GM18499 (cell line): ENCODE measurements around the gene MYO5C.
"Not testable (repeated sequence)": the region's sequence is repeated elsewhere in the genome, so short reads cannot be mapped to it uniquely, and the experiment has no call there.

Experiments used
- ATAC-seq: cut with Tn5 transposase; IDR thresholded peaks from one replicate; pipeline ENCODE4 v1.9.1; 2021; ENCODE audit warnings: moderate number of reproducible peaks; ENCODE audit not compliant: insufficient read depth, unreplicated experiment

The MYO5C gene

DNA sequence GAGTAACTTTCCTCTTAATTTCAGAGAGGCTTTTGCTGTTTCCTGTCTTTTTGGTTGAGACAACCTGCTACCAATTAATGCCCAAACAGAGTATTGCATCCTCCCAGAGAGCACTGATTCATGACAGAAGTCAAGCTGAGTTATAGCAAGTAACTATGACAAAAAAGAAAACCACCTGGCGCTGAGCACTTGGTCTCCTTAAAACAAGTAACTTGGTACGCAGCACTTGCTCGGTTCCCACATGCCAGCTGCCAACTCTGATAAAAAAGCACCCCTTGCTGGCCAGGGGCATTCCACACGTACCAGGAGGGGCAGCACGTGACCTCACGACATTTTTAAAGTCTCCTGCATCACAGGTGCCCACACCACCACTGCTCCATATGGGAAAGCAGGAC, 13.5 kb upstream of the MYO5C start:
- ATAC-seq: no peak

DNA sequence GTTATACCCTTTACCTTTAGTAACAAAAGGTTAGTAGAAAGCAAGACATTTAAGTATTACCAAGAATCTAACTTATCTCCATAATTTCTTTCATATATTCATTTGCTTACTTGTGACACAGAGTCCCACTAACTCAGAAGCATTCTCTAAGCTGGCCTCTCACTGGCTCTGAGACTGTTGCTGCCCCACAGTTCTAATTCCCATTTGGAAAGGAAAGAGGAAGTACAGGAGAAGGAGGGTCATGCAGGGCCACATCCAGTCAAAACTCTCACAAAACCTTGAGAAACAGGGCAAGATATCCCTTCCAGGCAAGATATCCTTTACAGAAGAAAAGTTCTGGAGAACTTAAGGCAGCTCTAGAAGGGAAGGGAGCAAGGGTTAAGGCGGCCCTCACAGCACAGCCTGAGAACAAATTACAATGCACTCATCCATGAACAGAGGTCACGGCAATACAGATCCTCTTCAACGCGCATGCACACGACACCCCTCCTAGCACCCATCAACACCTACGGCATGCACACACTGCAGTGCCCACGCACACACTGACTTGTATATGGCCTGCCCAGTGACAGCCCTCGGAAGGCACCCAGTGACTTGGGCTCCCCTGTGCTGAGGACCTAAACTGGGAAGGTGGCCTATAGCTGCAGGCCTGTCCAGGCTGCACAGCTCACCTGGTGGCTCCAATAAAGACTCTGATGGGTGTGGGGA, 13.0 kb upstream of the MYO5C start:
- ATAC-seq: no peak

DNA sequence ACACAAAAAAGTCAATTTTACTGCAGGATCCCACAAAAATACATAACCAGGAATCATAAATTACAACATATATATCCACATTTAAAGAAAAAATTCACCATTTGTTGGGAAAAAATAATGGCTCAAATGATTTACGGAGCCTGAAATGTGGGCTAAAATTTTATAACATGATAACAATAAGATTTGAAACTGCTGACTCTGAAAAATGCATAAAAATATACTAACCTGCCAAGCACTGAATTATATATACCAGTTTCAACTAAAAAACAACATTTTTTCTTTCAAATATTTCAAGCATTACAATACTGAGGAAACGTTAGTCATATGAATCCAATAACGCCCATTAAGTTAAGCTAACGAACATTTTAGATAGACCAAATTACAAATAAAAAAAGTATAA, 12.2 kb upstream of the MYO5C start:
- ATAC-seq: no peak

DNA sequence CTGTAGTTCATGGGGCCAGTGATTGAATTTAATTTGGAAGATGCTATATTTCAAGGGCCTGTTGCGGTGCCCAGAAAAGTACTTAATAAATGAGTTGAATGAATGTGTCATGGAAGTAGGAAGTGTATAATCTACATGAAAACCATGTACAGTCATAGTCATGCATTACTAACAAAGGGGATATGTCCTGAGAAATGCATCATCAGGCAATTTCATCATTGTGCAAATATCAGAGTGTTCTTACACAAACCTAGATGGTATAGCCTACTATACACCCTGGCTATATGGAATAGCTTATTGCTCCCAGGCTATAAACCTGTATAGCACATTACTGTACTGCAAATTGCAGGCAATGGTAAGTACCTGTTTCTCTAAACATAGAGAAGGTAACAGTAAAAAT, 10.7 kb upstream of the MYO5C start:
- ATAC-seq: no peak

DNA sequence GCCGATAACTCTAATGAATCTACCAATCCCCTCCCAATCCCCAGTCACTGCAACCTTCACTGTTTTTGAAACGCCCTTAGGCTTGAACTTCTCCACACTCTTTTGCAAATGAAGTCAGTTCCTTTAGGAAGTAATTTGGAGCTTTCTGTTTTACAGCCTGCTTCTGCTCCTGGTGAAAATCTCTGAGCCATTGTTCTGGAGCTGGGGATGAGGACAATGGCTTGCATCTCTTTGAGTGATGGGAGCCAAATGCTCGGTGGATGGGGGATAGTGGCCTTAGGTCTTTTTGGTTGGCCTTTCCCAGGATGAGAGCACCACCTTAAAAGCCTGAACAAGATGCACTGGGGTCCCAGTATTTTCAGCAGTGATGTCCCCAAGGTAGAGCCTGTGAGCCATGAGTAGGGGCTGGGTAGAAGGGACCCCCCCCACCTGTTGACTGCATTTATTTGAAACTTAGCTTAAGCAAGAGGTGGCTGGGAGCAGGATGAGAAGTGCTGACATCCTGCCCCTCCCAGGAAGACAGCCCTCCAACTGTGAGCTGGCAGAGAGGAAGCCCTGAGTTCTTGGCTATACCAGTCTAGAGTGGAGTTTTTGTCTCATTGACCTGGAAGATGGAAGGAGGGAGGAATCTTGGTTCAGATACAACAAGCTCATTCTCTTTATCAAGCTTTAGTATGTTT, 7.6 kb upstream of the MYO5C start:
- ATAC-seq: no peak

DNA sequence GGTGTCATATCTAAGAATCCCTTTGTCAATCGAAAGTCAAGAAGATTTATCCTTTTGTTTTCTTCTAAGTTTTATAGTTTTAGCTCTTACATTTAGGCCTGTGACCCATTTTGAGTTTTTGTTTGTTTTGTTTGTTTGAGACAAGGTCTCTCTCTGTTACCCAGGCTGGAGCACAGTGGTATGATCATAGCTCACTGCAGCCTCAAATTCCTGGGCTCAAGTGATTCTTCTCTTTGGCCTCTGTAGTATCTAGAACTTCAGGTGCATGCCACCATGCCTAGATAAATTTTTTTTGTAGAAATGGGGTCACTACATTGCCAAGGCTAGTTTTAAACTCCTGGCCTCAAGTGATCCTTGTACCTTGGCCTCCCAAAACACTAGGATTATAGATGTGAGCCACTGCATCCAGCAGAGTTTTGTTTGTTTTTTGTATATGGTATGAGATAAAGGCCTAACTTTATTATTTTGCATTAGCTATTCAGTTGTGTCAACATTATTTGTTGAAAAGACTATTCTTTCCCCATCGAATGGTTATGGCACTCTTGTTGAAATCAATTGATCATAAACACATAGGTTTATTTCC, 5.8 kb upstream of the MYO5C start:
- ATAC-seq: no peak

DNA sequence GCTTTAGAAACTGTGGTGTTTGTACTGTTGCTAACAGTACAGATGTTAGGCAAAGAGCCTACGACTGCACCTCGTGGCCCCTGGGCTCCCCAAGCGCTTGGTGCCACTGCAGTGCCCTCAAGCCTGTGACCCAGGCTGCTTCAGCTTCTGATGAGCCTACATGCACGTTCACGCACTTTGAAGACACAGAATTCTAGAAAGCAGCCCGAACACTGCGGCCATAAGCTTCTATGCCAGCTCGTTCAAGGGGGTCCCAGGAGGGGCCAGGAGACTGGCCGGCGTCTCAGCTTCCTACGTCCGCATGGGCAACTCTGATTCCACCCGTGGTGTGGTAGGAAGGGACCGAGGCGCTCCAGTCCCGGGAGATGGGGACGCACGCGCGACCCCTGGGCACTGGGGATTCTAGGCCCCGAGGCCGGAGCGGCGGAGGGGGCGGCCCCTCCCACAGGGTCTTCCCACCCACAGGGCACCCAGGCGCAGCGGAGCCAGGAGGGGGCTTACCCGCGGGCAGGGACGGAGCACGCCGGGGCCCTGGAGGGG, 653 bp downstream of the MYO5C start:
- ATAC-seq: no peak

DNA sequence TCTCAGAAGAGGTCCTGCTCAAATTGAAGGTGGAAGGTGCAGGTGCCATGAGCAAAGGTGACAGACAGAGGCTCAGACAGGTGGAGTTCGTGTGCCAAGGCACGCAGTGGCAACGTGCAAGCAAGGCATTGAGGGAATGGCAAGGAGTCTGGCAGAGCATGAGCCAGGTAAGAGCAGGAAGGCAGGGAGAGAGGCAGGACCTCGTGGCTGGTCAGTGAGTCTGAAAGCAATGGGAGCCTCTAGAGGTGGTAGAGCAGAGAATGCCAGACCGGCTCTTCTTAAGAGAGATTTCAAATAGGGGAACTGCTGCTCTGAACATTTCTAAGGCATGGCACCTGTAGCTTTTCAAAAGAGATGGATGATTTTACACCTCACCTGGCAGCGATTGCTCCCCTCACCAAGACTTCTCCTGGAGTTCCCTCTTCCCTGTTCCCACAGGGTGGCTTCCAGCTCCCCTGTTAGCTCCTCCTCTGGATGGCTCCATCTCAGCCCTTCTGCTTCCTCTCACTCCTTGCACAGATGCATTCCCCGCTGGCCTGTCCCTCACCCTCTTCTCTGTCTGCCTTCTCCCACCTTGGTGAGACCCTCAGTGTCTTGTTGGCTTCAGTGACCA, 2.7 kb downstream of the MYO5C start:
- ATAC-seq: no peak

DNA sequence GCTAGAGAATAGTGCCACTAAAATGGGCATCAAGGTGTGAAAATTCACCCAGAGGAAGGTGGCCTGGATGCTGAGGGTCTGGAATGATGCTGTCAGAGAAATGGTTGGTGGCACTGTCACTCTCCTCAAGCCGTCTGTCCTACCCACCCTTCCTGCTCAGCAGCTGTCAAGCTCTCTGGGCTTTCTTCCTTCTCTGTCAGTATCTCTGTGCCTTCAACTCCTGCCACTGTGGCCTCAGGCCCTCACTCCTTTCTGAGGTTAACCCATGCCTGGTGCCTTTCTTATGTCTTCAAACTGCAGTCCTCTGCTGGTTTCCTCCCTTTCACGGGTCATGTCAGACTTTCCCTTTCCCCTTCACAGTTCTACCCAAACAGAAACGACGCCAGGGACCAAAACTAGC, 4.4 kb downstream of the MYO5C start:
- no peak for ATAC-seq

DNA sequence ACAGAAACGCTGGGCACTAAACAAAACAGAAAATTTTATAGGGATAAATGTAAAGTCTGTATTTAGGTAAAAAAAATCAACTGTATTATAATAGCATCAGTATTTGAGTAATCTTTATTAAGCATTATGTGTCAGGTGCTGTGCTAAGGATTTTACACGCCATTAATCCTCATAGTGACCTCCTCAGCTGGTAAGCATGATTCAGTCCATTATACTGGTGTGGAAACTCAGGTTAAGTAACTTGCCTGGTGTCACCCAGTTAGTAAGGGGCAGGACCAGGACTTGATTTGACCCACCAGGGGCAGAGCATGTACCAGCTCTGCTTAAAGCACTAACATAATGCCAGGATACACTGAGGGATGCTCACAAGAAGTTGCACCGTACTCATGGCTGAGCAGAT, 4.8 kb downstream of the MYO5C start:
- ATAC-seq: no peak

DNA sequence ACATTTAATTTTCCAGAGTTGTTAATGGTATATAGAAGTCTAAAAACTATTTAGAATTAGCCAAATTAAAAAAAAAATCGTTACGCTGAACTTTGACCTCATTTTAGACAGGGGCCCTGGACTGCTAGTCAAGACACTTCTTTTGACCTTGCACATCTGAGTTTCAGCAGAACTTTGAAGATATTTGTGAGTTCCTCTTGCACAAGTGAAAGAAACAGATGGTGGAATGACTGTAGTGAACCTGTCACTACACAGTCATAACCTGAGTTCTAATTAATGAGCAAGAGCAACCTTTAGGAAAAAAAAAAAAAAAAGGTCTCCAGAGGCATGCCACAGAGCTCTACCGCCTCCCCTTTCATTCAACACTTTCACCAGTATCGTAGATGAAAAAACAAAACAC, 5.3 kb downstream of the MYO5C start:
- ATAC-seq: no peak

DNA sequence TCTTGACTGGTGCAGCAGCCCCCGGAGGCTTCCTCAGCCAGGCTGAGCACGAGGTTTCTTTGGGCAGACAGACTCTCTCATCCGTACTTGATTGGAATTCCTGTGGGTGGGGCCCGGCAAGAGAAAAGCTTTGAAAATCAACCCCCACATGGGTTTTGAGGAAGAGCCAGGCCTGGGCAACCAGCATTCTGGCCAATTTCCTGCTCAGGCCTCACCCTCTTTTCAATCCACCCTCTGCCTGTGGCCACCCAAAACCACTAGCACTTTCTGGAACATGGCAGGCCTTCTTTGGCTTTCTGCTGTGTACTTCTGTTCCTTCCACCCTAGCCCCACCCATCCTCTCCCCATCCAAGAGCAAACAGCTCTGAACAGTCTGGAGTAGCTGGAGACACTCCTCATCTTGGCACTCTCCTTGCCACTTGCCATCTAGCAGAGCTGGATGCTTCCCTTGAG, 5.9 kb downstream of the MYO5C start:
- ATAC-seq: no peak

DNA sequence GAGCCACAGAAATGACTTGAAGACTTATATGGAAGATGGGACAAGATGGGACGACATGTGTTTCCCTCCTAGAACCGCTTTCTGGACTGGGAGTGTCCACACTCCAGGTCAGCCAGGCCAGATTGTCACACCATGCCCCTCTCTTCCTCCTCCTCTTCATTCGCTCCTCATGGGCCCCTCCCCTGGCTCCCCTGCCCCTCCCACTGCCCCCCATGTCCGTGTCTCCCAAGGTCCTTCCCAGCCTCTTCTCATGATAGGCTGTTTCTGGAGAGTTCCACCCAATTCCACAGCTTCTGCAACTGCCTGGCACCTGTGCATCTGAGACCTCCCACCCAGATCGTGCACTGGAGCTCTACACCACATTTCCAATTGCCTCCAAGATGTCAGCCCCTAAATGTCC, 6.6 kb downstream of the MYO5C start:
- no peak for ATAC-seq

DNA sequence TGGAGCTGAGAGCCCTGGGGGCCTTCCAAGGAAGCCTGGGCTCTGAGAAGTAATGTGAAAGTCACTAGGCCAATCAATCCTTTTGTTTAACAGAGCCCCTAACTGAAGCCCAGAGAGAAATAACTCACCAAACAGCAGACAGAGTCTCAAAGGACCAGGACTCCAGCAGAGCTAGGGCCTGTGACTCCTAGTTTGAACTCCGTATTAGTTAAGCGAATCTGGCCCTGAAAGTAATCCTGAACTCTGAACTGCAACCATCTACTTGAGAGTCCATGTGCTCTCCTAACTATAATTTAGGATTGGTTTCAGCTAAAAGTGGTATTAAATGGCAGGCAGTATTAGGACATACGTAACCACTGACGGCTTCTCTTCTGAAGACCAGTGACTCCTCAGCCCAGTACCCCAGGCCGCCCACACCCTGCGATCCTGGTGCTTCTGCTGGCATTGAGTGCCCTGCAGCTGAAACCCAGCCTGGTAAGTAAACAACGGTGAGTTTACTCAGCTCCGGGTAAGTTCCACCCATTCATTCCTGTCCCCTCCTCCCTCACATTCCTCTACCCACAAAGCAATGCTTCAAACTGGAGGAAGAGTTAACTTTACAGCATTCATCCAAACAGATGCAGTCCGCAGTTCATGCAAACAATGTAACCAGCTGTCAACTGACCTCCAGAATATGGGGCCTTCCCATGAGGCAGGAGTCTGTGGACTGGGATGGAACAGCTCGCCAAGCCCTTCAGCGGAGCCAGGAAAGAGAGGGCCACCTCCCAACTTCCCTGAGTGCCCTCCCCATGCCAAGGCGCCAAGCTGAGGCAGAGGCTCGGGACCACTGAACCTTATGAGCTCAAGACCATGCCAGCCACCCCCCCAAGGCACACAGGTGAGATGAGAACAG, 7.3 kb downstream of the MYO5C start:
- no peak for ATAC-seq

DNA sequence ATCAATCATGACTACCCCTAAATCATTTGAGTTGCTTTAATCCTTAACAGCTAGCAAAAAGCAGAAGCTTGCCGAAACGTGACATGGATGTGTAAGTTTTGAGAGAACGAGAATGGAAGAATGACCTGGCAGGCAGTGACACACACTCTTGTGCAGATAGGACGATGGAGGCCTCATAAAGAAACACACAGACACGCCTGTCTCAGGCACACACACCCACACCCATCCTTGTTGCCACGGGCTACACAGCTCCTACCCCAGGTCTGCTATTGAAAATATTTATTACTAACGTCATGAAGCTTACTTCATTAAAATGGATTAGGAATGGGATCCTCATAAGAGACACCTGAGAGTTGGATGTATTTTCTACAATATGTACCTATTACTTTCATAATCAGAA, 8.5 kb downstream of the MYO5C start:
- ATAC-seq: no peak

DNA sequence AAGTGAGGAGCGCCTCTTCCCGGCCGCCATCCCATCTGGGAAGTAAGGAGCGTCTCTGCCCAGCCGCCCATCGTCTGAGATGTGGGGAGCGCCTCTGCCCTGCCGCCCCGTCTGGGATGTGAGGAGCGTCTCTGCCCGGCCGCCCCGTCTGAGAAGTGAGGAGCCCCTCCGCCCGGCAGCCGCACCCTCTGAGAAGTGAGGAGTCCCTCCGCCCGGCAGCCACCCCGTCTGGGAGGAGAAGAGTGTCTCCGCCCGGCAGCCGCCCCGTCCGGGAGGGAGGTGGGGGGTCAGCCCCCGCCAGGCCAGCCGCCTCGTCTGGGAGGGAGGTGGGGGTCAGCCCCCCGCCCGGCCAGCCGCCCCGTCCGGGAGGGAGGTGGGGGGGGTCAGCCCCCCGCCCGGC, 9.7 kb downstream of the MYO5C start:
- ATAC-seq: not testable (repeated sequence)

DNA sequence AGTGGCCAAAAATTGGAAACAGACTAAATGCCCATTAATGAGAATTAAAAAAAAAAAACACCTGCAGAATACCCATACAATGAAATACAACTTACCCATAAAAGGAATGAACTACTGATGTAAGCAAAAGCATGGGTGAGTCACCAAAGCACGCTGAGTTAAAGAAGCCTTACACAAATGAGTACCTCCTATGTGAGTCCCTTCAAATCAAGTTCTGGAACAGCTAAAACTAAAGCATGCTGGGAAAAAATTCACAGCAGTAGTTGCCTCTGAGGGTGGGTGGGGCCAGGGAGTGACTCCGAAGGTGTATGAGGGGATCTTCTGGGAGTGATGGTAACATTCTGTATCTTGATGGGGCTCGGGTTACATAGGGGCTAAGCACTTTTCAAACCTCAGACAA, 11.4 kb downstream of the MYO5C start:
- ATAC-seq: no peak

DNA sequence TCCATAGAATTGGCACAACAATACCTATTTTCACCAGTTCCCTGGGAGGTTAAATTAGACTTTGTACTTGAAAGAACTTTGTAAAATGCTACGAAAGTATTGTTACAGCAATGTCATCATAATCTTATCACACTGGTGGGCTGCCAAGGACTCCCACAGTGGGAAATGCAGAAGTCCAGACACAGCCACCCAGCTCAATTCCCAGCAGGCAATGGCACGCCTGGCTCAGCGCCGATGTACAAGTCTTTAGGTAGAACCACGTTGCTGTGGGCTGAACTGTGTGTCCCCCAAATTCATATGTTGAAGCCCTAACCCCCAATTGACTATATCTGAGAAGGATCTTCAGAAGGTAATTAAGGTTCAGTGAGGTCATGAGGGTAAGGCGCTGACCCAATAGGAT, 12.3 kb downstream of the MYO5C start:
- ATAC-seq: no peak

DNA sequence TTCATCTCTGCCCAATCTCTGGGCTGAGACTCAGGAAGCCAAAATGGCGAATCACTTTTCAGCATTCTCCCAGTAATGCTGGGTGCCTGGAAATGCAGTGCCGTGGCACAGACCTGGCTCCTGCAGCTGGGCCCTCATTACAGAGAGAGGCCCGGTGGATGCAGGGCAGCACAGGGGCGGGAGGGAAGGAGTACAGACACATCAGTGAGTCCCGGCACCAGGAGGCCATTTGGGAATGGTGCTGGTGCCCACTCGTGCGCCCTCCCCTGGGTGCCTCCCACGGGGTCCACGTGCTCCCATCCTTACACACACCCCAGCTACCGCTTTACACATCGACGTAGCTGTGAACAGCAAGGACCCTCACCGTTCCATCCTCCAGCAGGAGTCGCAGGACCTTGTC, 13.2 kb downstream of the MYO5C start:
- no peak for ATAC-seq
